Chondrocyte (in vitro differentiated cells): ENCODE results near the gene JAKMIP1. TPM values are rescaled to one million over a fixed set of nuclear protein-coding genes. Genes with fewer than 3 reads are reported as not detected.
"Not testable (repeated sequence)": the region's sequence is repeated elsewhere in the genome, so short reads cannot be mapped to it uniquely, and the experiment has no call there.

Experiments
- DNase-seq: peaks from one replicate; pipeline ENCODE4 v3.0.0; 2021; ENCODE audit warnings: mixed read lengths, low spot score
- H3K27ac Mint-ChIP-seq: one replicate; pipeline ENCODE4 v1.8.0; 2021; ENCODE audit warnings: mild to moderate bottlenecking, moderate library complexity, mixed read lengths; ENCODE audit not compliant: unreplicated experiment
- H3K27me3 Mint-ChIP-seq: 2 replicates; pipeline ENCODE4 v1.8.0; 2021; ENCODE audit warnings: low read depth, mixed read lengths
- H3K36me3 Mint-ChIP-seq: 2 replicates; pipeline ENCODE4 v1.8.0; 2021; ENCODE audit warnings: low read depth, mixed read lengths
- H3K4me1 Mint-ChIP-seq: 2 replicates; pipeline ENCODE4 v1.8.0; 2021; ENCODE audit warnings: low read depth, mild to moderate bottlenecking, mixed read lengths
- H3K4me3 Mint-ChIP-seq: one replicate; pipeline ENCODE4 v1.8.0; 2021; ENCODE audit warnings: mild to moderate bottlenecking, moderate library complexity, mixed read lengths; ENCODE audit not compliant: unreplicated experiment
- H3K9me3 Mint-ChIP-seq: 2 replicates; pipeline ENCODE4 v1.8.0; 2021; ENCODE audit warnings: low read depth, mixed read lengths
- total RNA-seq: library from RNA; stranded (reverse); gene quantifications from 3 replicates; pipeline ENCODE4 v1.2.1, GENCODE V29; 2021
- TF ChIP-seq, protein P1 (sequence below): fragments of 200-600 bp; sonication (generic); IDR thresholded peaks from 2 replicates; pipeline ENCODE4 v1.5.0; 2021; ENCODE audit warnings: antibody characterized with exemption, mild to moderate bottlenecking, moderate library complexity

JAKMIP1 gene
- total RNA-seq, 1 donor from 2014 or later: 0.10 TPM

- no peaks in the 10 kb centered on the region for H3K36me3 Mint-ChIP-seq
These were observed 191.5 kb downstream of the JAKMIP1 start for GRCh38 chr4:6008766-6009385.

DNA sequence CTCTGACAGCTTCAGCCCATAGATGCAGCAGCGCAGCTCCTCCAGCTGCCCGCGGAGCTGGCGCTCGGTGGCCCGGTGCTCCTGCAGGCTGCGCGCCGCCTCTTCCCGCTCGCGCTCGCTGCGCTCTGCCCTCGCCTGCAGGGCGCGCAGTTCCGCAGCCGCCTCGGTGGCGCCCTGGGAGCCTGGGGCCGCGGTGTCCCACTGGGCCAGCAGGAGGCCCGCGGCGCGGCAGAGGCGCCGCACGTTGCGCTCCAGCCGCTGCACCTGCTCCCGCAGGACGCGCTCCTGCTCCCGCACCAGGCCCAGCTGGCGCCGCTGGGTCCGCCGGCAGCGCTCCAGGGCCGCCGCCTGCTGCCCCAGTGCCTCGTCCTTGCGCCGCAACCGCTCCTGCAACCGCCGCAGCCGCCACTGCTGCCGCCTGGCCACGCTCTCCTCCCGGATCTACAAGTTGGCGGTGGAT, 192.2 kb downstream of the JAKMIP1 start:
- Mint-ChIP-seq H3K9me3 (no peaks in the 10 kb centered on the region), H3K4me3 (no peak overlapping the region), H3K4me1 (no peaks in the 10 kb centered on the region), H3K27me3 (peaks cover 50% of the 10 kb centered on the region), H3K36me3 (no peaks in the 10 kb centered on the region), H3K27ac (no peak overlapping the region)
- TF ChIP-seq, protein P1, sequence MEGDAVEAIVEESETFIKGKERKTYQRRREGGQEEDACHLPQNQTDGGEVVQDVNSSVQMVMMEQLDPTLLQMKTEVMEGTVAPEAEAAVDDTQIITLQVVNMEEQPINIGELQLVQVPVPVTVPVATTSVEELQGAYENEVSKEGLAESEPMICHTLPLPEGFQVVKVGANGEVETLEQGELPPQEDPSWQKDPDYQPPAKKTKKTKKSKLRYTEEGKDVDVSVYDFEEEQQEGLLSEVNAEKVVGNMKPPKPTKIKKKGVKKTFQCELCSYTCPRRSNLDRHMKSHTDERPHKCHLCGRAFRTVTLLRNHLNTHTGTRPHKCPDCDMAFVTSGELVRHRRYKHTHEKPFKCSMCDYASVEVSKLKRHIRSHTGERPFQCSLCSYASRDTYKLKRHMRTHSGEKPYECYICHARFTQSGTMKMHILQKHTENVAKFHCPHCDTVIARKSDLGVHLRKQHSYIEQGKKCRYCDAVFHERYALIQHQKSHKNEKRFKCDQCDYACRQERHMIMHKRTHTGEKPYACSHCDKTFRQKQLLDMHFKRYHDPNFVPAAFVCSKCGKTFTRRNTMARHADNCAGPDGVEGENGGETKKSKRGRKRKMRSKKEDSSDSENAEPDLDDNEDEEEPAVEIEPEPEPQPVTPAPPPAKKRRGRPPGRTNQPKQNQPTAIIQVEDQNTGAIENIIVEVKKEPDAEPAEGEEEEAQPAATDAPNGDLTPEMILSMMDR: no peak
- no peak for DNase-seq

More at GRCh38 chr4:6008766-6009385, 191.5 kb downstream of the JAKMIP1 start:
- TF ChIP-seq, protein P1: no peak
- no peak for DNase-seq
- peaks cover 50% of the 10 kb centered on the region for H3K27me3 Mint-ChIP-seq
- no peak overlapping the region for H3K4me3 Mint-ChIP-seq
- H3K9me3 Mint-ChIP-seq: no peaks in the 10 kb centered on the region
- H3K27ac Mint-ChIP-seq: no peak overlapping the region
- H3K4me1 Mint-ChIP-seq: no peaks in the 10 kb centered on the region

GRCh38 chr4:6005175-6005574, 195.2 kb downstream of the JAKMIP1 start:
- Mint-ChIP-seq H3K4me1 (no peaks in the 10 kb centered on the region), H3K4me3 (no peak overlapping the region), H3K36me3 (no peaks in the 10 kb centered on the region), H3K9me3 (no peaks in the 10 kb centered on the region), H3K27ac (no peak overlapping the region), H3K27me3 (peaks cover 49% of the 10 kb centered on the region)
- TF ChIP-seq, protein P1: no peak
- DNase-seq: no peak

- not testable (repeated sequence) for H3K4me1 Mint-ChIP-seq, H3K27ac Mint-ChIP-seq, H3K36me3 Mint-ChIP-seq, DNase-seq, H3K9me3 Mint-ChIP-seq, H3K4me3 Mint-ChIP-seq
- H3K27me3 Mint-ChIP-seq: peaks cover 45% of the 10 kb centered on the region
These were observed 196.9 kb downstream of the JAKMIP1 start for GRCh38 chr4:6003485-6003884.

DNA sequence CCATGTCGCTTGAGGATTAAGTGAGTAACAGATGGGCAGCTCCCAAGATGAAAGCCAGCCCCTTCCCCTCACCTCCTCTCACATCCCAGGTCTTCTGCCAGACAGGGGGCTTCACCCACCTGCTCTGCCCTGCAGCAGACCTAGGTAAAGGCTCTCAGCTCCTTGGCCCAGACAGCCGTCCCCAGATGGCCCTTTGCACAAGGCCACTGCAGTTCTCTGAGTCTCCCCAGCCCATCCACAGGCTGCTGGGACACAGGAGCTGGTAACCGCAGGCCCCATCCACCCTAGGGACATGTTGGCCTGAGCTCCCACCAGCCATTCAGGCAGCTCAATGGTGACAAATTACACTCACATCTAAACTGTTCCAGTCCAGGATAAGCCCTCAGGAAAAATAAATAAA, 197.4 kb downstream of the JAKMIP1 start:
- no peak overlapping the region for H3K4me3 Mint-ChIP-seq
- no peaks in the 10 kb centered on the region for H3K36me3 Mint-ChIP-seq
- peaks cover 44% of the 10 kb centered on the region for H3K27me3 Mint-ChIP-seq
- no peaks in the 10 kb centered on the region for H3K9me3 Mint-ChIP-seq
- no peak for DNase-seq
- TF ChIP-seq, protein P1: no peak
- H3K4me1 Mint-ChIP-seq: no peaks in the 10 kb centered on the region
- H3K27ac Mint-ChIP-seq: no peak overlapping the region

DNA sequence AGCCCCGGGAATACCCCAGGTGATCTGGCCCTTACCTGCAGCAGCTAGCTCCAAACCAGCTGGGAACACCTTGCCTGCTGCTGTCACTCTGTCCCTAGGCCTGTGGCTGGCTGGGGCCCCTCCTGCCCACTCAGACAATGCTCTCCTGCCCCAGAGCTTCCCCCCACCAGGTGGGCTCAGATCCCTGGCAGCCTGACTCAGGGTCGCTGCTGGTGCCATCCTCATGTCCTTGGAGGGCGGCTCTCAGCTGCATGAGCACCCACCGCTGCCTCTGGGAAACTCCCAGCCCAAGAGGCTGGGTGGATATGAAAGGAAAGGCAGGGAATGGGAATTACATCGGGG, 197.9 kb downstream of the JAKMIP1 start:
- Mint-ChIP-seq H3K4me1 (no peaks in the 10 kb centered on the region), H3K27me3 (peaks cover 43% of the 10 kb centered on the region), H3K4me3 (no peak overlapping the region), H3K36me3 (no peaks in the 10 kb centered on the region), H3K27ac (no peak overlapping the region), H3K9me3 (no peaks in the 10 kb centered on the region)
- DNase-seq: no peak
- TF ChIP-seq, protein P1: no peak
